ENCODE results near the gene GSDMA.
A peak's percentile ranks its signal among the peaks of the same experiment; 100 is the strongest.
"Not testable (repeated sequence)": the region's sequence is repeated elsewhere in the genome, so short reads cannot be mapped to it uniquely, and the experiment has no call there.

The GSDMA gene

DNA sequence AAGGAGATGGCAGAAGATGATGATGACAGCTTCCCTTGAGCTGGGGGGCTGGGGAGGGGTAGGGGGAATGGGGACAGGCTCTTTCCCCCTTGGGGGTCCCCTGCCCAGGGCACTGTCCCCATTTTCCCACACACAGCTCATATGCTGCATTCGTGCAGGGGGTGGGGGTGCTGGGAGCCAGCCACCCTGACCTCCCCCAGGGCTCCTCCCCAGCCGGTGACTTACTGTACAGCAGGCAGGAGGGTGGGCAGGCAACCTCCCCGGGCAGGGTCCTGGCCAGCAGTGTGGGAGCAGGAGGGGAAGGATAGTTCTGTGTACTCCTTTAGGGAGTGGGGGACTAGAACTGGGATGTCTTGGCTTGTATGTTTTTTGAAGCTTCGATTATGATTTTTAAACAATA is 34.7 kb downstream of the GSDMA start:
- no peak for DNase-seq (ENCODE audit: low spot score)

DNA sequence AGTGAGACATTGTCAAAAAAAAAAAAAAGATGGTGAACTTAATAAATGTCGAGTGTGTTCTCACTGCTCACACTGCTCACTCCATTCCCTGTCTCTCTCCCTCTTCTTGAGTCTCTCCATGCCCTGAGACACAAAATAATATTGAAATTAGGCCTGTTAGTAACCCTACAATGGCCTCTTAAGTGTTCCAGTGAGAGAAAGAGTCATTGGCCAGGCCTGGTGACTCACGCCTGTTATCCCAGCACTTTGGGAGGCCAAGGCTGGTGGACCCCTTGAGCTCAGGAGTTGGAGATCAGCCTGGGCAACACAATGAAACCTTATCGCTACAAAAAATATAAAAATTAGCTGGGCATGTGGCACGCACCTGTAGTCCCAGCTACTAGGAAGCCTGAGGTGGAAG is 36.3 kb downstream of the GSDMA start:
- DNase-seq (ENCODE audit: low spot score), result no peak

DNA sequence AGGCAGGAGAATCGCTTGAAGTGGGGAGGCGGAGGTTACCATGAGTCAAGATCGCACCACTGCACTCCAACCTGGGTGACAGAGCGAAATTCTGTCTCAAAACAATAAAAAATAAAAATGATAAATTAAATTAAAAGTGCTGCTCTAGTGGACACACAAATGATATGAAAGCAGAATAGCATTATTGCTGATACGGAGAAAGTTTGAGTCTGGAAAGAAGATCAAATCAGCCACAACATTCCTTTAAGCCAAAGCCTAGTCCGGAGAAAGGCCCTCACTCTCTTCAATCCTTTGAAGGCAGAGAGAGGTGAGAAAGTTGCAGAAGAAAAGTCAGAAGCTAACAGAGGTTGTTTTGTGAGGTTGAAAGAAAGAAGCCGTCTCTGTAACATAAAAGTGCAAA is 37.4 kb downstream of the GSDMA start:
- no peak for DNase-seq (ENCODE audit: low spot score)

DNA sequence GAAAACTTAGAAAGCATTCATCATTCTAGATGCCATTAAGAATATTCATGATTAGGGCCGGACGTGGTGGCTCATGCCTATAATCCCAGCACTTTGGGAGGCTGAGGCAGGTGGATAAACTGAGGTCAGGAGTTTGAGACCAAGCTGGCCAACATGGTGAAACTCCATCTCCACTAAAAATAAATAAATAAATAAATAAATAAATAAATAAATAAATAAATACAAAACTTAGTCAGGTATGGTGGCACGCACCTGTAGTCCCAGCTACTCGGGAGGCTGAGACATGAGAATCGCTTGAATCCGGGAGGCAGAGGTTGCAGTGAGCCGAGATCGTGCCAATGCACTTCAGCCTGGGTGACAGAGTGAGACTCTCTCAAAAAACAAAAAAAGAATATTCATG is 38.5 kb downstream of the GSDMA start:
- DNase-seq (ENCODE audit: low spot score), result not testable (repeated sequence)

DNA sequence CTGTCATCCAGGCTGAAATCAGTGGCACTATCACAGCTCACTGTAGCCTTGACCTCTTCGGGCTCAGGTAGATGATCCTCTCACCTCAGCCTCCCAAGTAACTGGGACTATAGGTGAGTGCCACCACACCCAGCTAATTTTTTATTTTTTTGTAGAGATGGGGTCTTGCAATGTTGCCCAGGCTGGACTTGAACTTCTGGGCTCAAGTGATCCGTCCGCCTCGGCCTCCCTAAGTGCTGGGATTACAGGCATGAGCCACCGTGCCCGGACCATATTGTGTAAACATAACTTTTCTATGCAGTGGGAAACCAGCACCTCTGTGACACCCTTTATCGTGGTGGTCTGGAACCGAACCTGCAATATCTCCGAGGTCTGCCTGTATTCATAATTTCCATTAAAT is 41.3 kb downstream of the GSDMA start:
- DNase-seq (ENCODE audit: low spot score), result no peak

DNA sequence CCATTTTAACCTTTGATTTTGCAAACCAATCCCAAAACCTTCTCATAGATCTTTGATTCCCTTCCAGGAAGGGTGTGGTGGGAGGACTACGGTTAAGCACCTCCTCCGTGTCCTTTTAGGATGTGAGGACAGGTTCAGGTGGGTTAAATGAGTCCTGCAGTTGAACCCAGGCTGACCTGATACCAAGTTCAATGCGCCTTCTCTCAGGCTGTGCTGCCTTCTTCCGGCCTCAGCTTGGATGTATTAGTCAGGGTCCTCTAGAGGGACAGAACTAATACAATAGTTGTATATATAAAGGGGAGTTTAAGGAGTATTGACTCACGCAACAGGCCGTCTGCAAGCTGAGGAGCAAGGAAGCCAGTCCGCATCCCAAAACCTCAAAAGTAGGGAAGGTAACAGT is 41.9 kb downstream of the GSDMA start:
- no peak for DNase-seq (ENCODE audit: low spot score)

DNA sequence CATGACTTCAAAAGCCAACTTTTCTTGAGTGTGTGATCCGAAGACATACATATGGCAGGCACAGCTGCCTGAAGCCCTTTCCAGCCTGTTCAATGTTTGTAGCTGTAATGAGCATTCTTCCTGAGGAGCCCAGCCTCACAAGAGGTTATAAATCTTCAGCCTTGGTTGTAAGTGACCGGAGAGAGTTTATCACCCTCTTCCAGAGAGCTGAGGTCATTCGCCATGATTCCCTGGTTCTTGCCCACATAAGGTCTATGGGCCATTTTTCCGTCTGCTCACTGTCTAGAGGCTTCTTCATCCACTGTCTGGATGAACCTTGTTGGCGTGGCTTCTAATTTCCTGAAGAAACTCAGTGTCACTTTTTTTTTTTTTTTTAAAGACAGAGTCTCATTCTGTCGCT is 42.7 kb downstream of the GSDMA start:
- DNase-seq (ENCODE audit: low spot score), result no peak

DNA sequence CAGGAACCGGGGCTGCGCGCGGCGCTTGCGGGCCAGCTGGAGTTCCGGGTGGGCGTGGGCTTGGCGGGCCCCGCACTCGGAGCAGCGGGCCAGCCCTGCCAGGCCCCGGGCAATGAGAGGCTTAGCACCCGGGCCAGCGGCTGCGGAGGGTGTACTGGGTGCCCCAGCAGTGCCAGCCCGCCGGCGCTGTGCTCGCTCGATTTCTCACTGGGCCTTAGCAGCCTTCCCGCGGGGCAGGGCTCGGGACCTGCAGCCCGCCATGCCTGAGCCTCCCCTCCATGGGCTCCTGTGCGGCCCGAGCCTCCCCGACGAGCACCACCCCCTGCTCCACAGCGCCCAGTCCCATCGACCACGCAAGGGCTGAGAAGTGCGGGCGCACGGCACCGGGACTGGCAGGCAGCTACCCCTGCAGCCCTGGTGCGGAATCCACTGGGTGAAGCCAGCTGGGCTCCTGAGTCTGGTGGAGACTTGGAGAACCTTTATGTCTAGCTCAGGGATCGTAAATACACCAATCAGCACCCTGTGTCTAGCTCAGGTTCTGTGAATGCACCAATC is 48.2 kb downstream of the GSDMA start:
- DNase-seq (ENCODE audit: low spot score), result not testable (repeated sequence)

DNA sequence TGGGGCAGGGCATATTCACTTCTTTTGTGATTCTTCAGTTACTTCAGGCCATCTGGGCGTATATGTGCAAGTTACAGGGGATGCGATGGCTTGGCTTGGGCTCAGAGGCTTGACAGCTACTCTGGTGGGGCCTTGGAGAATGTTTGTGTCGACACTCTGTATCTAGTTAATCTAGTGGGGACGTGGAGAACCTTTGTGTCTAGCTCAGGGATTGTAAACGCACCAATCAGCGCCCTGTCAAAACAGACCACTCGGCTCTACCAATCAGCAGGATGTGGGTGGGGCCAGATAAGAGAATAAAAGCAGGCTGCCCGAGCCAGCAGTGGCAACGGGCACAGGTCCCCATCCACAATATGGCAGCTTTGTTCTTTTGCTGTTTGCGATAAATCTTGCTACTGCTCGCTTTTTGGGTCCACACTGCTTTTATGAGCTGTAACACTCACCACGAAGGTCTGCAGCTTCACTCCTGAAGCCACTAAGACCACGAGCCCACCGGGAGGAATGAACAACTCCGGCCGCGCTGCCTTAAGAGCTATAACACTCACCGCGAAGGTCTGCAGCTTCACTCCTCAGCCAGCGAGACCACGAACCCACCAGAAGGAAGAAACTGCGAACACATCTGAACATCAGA is 49.3 kb downstream of the GSDMA start:
- not testable (repeated sequence) for DNase-seq (ENCODE audit: low spot score)

DNA sequence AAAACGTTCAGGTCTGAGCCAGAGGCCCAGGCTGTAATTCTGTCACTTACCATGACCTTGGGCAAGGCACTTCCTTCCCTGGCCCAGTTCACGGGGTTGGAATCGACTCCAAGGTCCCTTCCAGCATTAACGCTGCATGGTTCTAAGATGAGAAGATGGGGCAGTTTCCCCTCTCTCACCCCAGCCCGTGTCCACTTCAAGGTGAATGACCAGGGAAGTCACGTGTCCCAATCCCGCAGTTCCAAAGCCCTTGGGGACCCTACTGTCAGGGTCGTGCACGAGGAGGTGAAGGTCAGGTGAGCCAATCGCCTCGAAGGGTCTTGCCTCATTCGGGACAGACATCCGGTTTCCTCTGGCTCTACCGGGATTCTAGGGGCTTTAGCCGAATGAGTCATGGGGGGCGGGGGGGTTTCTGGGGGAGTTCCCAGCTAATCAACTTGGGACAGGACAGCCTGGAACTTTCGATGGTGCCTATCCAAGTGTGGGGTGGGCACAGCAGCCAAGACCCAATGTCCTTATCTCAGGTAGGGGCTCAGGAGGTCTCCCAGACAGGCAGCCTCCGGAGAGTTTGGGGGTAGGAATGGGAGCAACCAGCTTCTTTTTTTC is 51.7 kb downstream of the GSDMA start:
- no peak for DNase-seq (ENCODE audit: low spot score)

DNA sequence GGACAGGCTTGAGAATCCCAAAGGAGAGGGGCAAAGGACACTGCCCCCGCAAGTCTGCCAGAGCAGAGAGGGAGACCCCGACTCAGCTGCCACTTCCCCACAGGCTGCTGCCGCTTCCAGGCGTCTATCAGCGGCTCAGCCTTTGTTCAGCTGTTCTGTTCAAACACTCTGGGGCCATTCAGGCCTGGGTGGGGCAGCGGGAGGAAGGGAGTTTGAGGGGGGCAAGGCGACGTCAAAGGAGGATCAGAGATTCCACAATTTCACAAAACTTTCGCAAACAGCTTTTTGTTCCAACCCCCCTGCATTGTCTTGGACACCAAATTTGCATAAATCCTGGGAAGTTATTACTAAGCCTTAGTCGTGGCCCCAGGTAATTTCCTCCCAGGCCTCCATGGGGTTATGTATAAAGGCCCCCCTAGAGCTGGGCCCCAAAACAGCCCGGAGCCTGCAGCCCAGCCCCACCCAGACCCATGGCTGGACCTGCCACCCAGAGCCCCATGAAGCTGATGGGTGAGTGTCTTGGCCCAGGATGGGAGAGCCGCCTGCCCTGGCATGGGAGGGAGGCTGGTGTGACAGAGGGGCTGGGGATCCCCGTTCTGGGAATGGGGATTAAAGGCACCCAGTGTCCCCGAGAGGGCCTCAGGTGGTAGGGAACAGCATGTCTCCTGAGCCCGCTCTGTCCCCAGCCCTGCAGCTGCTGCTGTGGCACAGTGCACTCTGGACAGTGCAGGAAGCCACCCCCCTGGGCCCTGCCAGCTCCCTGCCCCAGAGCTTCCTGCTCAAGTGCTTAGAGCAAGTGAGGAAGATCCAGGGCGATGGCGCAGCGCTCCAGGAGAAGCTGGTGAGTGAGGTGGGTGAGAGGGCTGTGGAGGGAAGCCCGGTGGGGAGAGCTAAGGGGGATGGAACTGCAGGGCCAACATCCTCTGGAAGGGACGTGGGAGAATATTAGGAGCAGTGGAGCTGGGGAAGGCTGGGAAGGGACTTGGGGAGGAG is 52.5 kb downstream of the GSDMA start, which contains the start of gene CSF3:
TSS of gene CSF3 (plus strand) at position 436 of the 993 bp plus-strand sequence. CDS start at position 471, 35 bp downstream.
- no peak for DNase-seq (ENCODE audit: low spot score)

DNA sequence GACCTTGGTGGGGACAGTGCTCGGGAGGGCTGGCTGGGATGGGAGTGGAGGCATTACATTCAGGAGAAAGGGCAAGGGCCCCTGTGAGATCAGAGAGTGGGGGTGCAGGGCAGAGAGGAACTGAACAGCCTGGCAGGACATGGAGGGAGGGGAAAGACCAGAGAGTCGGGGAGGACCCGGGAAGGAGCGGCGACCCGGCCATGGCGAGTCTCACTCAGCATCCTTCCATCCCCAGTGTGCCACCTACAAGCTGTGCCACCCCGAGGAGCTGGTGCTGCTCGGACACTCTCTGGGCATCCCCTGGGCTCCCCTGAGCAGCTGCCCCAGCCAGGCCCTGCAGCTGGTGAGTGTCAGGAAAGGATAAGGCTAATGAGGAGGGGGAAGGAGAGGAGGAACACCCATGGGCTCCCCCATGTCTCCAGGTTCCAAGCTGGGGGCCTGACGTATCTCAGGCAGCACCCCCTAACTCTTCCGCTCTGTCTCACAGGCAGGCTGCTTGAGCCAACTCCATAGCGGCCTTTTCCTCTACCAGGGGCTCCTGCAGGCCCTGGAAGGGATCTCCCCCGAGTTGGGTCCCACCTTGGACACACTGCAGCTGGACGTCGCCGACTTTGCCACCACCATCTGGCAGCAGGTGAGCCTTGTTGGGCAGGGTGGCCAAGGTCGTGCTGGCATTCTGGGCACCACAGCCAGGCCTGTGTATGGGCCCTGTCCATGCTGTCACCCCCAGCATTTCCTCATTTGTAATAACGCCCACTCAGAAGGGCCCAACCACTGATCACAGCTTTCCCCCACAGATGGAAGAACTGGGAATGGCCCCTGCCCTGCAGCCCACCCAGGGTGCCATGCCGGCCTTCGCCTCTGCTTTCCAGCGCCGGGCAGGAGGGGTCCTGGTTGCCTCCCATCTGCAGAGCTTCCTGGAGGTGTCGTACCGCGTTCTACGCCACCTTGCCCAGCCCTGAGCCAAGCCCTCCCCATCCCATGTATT is 53.5 kb downstream of the GSDMA start:
- no peak for DNase-seq (ENCODE audit: low spot score)

DNA sequence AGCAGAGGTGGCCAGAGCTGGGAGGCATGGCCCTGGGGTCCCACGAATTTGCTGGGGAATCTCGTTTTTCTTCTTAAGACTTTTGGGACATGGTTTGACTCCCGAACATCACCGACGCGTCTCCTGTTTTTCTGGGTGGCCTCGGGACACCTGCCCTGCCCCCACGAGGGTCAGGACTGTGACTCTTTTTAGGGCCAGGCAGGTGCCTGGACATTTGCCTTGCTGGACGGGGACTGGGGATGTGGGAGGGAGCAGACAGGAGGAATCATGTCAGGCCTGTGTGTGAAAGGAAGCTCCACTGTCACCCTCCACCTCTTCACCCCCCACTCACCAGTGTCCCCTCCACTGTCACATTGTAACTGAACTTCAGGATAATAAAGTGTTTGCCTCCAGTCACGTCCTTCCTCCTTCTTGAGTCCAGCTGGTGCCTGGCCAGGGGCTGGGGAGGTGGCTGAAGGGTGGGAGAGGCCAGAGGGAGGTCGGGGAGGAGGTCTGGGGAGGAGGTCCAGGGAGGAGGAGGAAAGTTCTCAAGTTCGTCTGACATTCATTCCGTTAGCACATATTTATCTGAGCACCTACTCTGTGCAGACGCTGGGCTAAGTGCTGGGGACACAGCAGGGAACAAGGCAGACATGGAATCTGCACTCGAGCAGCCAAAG is 54.7 kb downstream of the GSDMA start:
- DNase-seq (ENCODE audit: low spot score), result no peak

DNA sequence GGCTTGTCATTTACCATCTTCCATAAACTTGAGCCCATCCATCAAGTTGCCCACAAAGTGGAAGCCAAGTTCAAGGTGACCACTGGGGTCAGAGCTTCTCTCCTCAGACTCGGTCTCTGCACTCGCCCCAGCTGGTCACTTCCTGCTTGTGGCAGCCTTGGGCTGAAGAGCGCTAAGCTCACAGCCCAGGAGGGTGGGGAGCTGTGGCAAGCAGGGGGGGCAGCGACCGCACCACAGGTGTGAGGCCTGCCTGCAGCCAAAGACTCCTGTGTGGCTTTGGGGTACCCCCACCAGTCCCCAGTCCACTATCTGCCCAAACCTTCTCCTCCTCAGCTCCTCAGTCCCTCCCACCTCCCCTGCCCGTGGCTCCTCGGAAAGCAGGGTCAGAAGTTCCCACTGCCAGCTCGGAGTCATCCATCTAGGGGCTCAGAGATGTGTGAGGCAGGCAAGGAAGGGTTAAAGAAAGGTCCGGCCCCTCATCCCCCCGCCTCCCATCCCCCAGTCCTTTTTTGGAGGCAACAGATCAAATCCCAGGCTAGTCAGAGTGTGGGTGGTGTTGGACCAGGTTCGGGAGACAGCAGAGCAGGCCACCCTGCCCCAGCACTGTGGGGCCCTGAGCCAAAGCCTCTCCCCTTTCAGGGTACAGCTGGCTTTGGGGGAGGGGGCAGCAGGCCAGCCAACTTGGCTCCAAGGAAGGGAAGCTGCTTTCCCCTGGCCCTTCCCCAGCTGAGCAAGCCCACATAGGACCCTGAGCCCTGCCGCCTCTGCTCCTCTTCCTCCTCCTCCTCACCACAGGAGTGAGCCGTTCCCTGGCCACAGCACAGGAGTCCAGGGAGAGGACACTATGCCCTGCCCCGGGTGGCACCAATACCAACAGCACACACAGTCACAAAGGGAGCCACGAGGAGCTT is 55.7 kb downstream of the GSDMA start:
- peak; percentile 80 for DNase-seq (ENCODE audit: low spot score)

DNA sequence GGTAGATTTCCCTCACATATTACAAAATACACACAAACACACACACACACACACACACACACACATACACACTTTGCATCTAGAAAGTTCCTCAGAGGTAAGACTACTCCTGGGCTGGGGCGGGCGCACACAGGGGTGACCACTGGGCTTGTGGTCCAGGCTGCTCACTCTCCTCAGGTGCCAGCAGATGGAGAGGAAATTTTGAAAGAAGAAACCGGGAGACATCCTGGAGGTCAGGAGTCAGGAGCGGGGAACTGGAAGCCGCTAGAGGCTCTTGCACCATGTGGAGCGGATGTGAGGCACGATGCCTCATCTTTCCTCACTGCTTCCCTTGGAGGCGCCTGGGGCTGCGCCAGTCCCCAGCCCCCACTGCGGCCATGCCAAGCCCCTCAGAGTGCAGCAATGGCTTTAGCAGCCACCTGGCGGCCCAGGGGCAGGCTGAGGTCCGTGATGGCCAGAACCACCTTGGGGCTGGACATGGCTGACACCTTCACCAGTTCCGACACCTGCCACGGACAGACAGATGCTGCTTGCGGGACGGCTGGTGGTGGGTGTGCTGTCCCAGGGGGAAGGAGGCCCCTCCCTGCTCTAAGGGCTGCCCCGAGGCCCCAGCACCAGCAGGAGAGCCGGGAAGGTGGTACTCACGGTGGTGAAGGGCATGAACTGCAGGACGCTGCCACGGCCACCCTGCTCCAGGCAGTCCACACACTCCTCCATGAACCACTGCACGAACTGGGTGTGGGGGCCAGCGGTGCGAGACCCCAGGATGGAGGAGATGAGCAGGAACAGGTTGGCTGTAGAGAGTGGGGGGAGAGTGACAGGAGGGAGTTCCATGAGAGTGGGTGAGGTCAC is 56.6 kb downstream of the GSDMA start:
- DNase-seq (ENCODE audit: low spot score), result no peak

DNA sequence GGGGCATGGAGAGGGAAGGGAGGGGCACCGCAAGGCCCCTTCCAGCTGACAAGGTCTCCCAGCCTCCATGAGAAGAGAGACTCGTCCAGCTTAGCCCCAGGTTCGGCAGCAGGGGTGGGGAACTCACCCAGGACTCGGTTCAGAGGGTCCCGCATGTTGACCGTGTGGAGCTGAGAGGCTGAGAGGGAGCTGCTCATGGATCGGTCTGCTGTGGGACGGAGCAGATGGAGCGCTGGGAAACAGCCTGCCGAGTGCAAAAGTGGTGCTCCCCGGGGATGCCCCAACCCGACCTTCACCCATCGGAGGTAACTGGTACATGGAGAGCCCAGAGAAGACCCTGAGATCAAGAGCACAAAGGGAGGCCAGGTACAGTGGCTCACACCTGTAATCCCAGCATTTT is 57.3 kb downstream of the GSDMA start:
- DNase-seq (ENCODE audit: low spot score), result no peak

DNA sequence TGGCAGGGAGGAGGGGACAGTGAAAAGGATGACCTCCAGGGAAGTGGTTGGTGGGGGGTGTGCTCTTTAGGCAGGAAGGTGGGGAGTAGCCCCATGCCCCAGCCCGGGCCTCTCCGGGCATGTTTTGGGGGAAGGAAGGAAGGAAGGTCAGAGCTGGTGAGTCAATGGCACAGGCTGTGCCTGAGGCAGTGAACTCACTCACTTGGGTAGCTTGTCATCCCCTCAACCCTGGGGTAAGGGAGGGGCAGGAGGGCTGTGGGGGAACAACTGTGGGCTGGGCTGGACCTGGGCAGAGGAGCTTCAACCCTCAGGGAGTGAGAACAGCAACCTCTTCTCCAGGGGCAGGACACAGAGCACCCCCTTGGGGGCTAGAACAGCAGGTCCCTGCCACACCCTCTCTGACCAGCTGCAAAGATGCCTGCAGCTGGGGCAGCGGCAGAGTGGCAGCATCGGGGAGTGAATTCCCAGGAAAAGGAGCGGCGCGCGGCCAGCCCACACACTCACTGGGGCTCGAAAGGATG is 58.7 kb downstream of the GSDMA start:
- no peak for DNase-seq (ENCODE audit: low spot score)

DNA sequence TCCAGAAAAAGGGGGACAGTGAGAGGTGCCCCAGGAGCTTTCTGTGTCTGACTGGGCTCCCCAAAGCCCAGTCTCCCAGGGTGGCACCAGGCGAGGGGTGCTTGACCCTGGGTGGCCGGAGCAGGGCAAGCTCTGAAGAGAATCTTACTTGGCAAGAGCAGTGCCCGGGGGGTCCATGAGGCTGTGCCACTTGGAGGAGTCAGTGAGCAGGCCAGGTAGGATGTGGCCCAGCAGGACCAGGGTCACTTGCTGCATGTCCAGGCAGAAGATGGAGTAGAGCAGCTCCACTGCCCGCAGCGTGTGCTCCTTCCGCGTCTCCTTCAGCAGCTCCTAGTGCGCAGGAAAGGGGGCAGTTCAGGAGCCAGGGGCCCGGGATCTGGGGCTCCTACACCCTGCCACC is 59.7 kb downstream of the GSDMA start:
- DNase-seq (ENCODE audit: low spot score), result no peak
